HCT116 (cell line): ENCODE data around the gene MFSD1. TPM values are rescaled to one million over a fixed set of nuclear protein-coding genes. Genes with fewer than 3 reads are reported as not detected.

ENCODE experiments used
- ATAC-seq: fragments of 200-7000 bp; cut with Tn5 transposase; 2 replicates; pipeline ENCODE4 v1.9.1; 2020; ENCODE audit warnings: mild to moderate bottlenecking, moderate library complexity
- BruUV-seq: library from RNA; stranded (reverse); fragments of 400-500 nt; replicated peaks from 2 replicates; lab custom pipeline; 2021; lab: Mats Ljungman, UMichigan
- CTCF ChIA-PET: fragments of 300-600 bp; sonication (Branson Sonifier 250); formaldehyde crosslinking; loops from one replicate; lab custom pipeline; 2021; ENCODE audit warnings: antibody characterized with exemption; lab: Charles Lee
- POLR2A ChIA-PET: fragments of 300-600, 350-600 bp; sonication (Branson Sonifier 250); formaldehyde crosslinking; loops from one replicate; lab custom pipeline; 2021; ENCODE audit warnings: antibody characterized with exemption; lab: Charles Lee
- RAD21 ChIA-PET, 2 experiments: fragments of 300-600 bp; sonication (Branson Sonifier 250); formaldehyde crosslinking; loops; one replicate each; lab custom pipeline; 2023; ENCODE audit warnings: low total read pairs in 2 of 2; ENCODE audit not compliant: uncharacterized antibody in 2 of 2, unreplicated experiment in 2 of 2, low non-redundant PET in 1 of 2; lab: Charles Lee
- DNase-seq: peaks from one replicate; pipeline ENCODE4 v3.0.0-alpha.2; 2010; ENCODE audit warnings: low read depth, low spot score
- H2AFZ ChIP-seq: fragments of 200-600 bp; shearing (Covaris generic), sonication (generic); 2 replicates; pipeline ENCODE4 v1.6.1; 2017; ENCODE audit warnings: low read depth, mixed run types, mixed read lengths, antibody characterized with exemption, low read length; ENCODE audit not compliant: poor library complexity, severe bottlenecking
- H3K27ac ChIP-seq: 2 replicates; pipeline ENCODE4 v1.5.1; 2012; ENCODE audit warnings: low read depth, low read length
- H3K27me3 ChIP-seq: fragments of 200-600 bp; sonication (generic); 2 replicates; pipeline ENCODE4 v1.6.1; 2016; ENCODE audit warnings: mixed run types, low read length, mixed read lengths; ENCODE audit not compliant: insufficient read depth
- H3K36me3 ChIP-seq, 2 experiments: fragments of 200-500 bp in 1 of 2; fragments of 200-600 bp in 1 of 2; sonication (Bioruptor generic) in 1 of 2; sonication (generic) in 1 of 2; 2 replicates each; pipeline versions ENCODE4 v1.5.1 to v1.6.1; 2014 to 2016; ENCODE audit warnings: low read length in 2 of 2, inconsistent platforms in 1 of 2, mixed read lengths in 1 of 2, mixed run types in 1 of 2; ENCODE audit not compliant: insufficient read depth in 2 of 2, control insufficient read depth in 1 of 2
- H3K4me1 ChIP-seq, 2 experiments: fragments of 200-600 bp in 1 of 2; sonication (generic) in 1 of 2; 2 replicates each; pipeline versions ENCODE4 v1.5.1 to v1.6.1; 2012 to 2017; ENCODE audit warnings: low read length in 2 of 2, inconsistent platforms in 1 of 2, mild to moderate bottlenecking in 1 of 2, mixed read lengths in 1 of 2, mixed run types in 1 of 2, moderate library complexity in 1 of 2; ENCODE audit not compliant: insufficient read depth in 2 of 2, control insufficient read depth in 1 of 2
- H3K4me2 ChIP-seq: fragments of 200-600 bp; sonication (generic); 2 replicates; pipeline ENCODE4 v1.6.1; 2017; ENCODE audit warnings: mixed run types, low read length, mixed read lengths
- H3K4me3 ChIP-seq, 2 experiments: fragments of 200-600 bp in 1 of 2; sonication (generic) in 1 of 2; replicated peaks in 1 of 2; 2 replicates each; pipeline ENCODE4 v1.5.1; 2011 to 2016; ENCODE audit warnings: low read length in 2 of 2, control low read depth in 1 of 2, low read depth in 1 of 2, mild to moderate bottlenecking in 1 of 2, mixed read lengths in 1 of 2, mixed run types in 1 of 2
- H3K79me2 ChIP-seq: fragments of 200-600 bp; sonication (generic); 2 replicates; pipeline ENCODE4 v1.6.1; 2017; ENCODE audit warnings: mild to moderate bottlenecking, mixed run types, low read length, moderate library complexity, mixed read lengths; ENCODE audit not compliant: insufficient read depth
- H3K9ac ChIP-seq: fragments of 200-600 bp; sonication (generic); 2 replicates; pipeline ENCODE4 v1.6.1; 2016; ENCODE audit warnings: low read length, mixed read lengths
- H3K9me2 ChIP-seq: fragments of 200-600 bp; sonication (generic), shearing (Covaris generic); 2 replicates; pipeline ENCODE4 v1.6.1; 2017; ENCODE audit warnings: mixed run types, mild to moderate bottlenecking, moderate library complexity; ENCODE audit not compliant: insufficient read depth
- H3K9me3 ChIP-seq, 2 experiments: fragments of 200-500 bp in 1 of 2; fragments of 200-600 bp in 1 of 2; sonication (Bioruptor generic) in 1 of 2; sonication (generic) in 1 of 2; 2 replicates each; pipeline ENCODE4 v1.6.1; 2014 to 2017; ENCODE audit warnings: low read length in 2 of 2, mixed read lengths in 2 of 2, inconsistent platforms in 1 of 2, low read depth in 1 of 2, mild to moderate bottlenecking in 1 of 2, mixed run types in 1 of 2, moderate library complexity in 1 of 2; ENCODE audit not compliant: control insufficient read depth in 1 of 2, insufficient read depth in 1 of 2
- H4K20me1 ChIP-seq: fragments of 200-600 bp; sonication (generic), shearing (Covaris generic); 2 replicates; pipeline ENCODE4 v1.6.1; 2017; ENCODE audit warnings: mixed run types, mild to moderate bottlenecking, moderate library complexity; ENCODE audit not compliant: insufficient read depth
- ATF3 ChIP-seq: IDR thresholded peaks from 2 replicates; pipeline ENCODE4 v1.6.1; 2012
- CEBPB ChIP-seq: IDR thresholded peaks from 2 replicates; pipeline ENCODE4 v1.6.1; 2012; ENCODE audit warnings: low read depth
- EGR1 ChIP-seq: IDR thresholded peaks from 2 replicates; pipeline ENCODE4 v1.6.1; 2012; ENCODE audit warnings: low read depth
- ELF1 ChIP-seq: IDR thresholded peaks from 2 replicates; pipeline ENCODE4 v1.6.1; 2012; ENCODE audit warnings: low read depth, borderline replicate concordance
- EZH2phosphoT487 ChIP-seq: fragments of 200-600 bp; IDR thresholded peaks from 2 replicates; pipeline ENCODE4 v1.6.1; 2018; ENCODE audit warnings: antibody characterized with exemption, borderline replicate concordance
- FOSL1 ChIP-seq: IDR thresholded peaks from 2 replicates; pipeline ENCODE4 v1.6.1; 2012; ENCODE audit warnings: low read depth
- JUND ChIP-seq: IDR thresholded peaks from 2 replicates; pipeline ENCODE4 v1.6.1; 2012
- MAX ChIP-seq: IDR thresholded peaks from 2 replicates; pipeline ENCODE4 v1.6.1; 2012
- POLR2A ChIP-seq: IDR thresholded peaks from 2 replicates; pipeline ENCODE4 v1.7.0; 2011; ENCODE audit warnings: borderline replicate concordance; ENCODE audit not compliant: insufficient read depth, insufficient read length; ENCODE audit errors: extremely low read depth
- POLR2AphosphoS5 ChIP-seq: IDR thresholded peaks from 2 replicates; pipeline ENCODE4 v1.6.1; 2011; ENCODE audit warnings: mild to moderate bottlenecking, low read depth, low read length, moderate library complexity
- REST ChIP-seq: IDR thresholded peaks from 2 replicates; pipeline ENCODE4 v1.6.1; 2012; ENCODE audit warnings: low read depth
- SP1 ChIP-seq: IDR thresholded peaks from 2 replicates; pipeline ENCODE4 v1.6.1; 2012; ENCODE audit warnings: low read depth
- SRF ChIP-seq: IDR thresholded peaks from 2 replicates; pipeline ENCODE4 v1.6.1; 2012; ENCODE audit warnings: low read depth
- TCF7L2 ChIP-seq: IDR thresholded peaks from 2 replicates; pipeline ENCODE4 v1.7.0; 2011; ENCODE audit warnings: borderline replicate concordance, inconsistent platforms; ENCODE audit not compliant: insufficient read depth, insufficient read length; ENCODE audit errors: extremely low read depth
- YY1 ChIP-seq: IDR thresholded peaks from 2 replicates; pipeline ENCODE4 v1.6.1; 2011; ENCODE audit warnings: low read length, low read depth, moderate library complexity, mild to moderate bottlenecking; ENCODE audit not compliant: insufficient replicate concordance; ENCODE audit errors: extremely low read depth
- ZFX ChIP-seq: fragments of 450-650 bp; IDR thresholded peaks from 2 replicates; pipeline ENCODE4 v1.6.1; 2017
- ZNF274 ChIP-seq: fragments of 200-500 bp; sonication (Bioruptor generic); IDR thresholded peaks from 2 replicates; pipeline ENCODE4 v1.6.1; 2014; ENCODE audit warnings: mild to moderate bottlenecking, low read depth, low read length, inconsistent platforms
- intact Hi-C: fragments of 100-400 bp; cut with micrococcal nuclease; formaldehyde crosslinking; loops from 2 replicates; pipeline ENCODE4 v1.10.0; 2022
- total RNA-seq: library from RNA; stranded (reverse); gene quantifications from one replicate; pipeline ENCODE4 v1.2.1, GENCODE V29; 2021; ENCODE audit not compliant: unreplicated experiment

The MFSD1 gene
- total RNA-seq, 1 experiment from 2014 or later = 12.8 TPM

GRCh38 chr3:158769952-158770740 is 31.7 kb upstream of the MFSD1 start:
- ChIA-PET POLR2A (no interaction called here), RAD21 (no interaction called here), CTCF (no interaction called here)
- no peaks in the 10 kb centered on the region for H3K79me2 ChIP-seq
- no peak overlapping the region for H3K27ac ChIP-seq
- no peak overlapping the region for H2AFZ ChIP-seq
- no peaks in the 10 kb centered on the region for H3K9me2 ChIP-seq
- DNase-seq (no peak), ATAC-seq (no peak)
- intact Hi-C loops = no loop called here
- H3K9me3 ChIP-seq = no peaks in the 10 kb centered on the region
- no peak overlapping the region for H3K4me2 ChIP-seq
- H4K20me1 ChIP-seq = no peaks in the 10 kb centered on the region
- H3K4me1 ChIP-seq = peaks cover 3 to 15% of the 10 kb centered on the region in 2 experiments; a peak in 3 of 4 replicates
- TF ChIP-seq JUND (no peak), ELF1 (no peak), ZNF274 (no peak), ATF3 (no peak), ZFX (no peak), EGR1 (no peak), MAX (no peak), EZH2phosphoT487 (no peak), YY1 (no peak), TCF7L2 (no peak), REST (no peak), SP1 (no peak), POLR2A (no peak), POLR2AphosphoS5 (no peak), FOSL1 (no peak), CEBPB (no peak), SRF (no peak)
- H3K4me3 ChIP-seq = no peak overlapping the region
- no peaks in the 10 kb centered on the region for H3K27me3 ChIP-seq
- BruUV-seq = no TSS peak
- no peak overlapping the region for H3K9ac ChIP-seq
- H3K36me3 ChIP-seq = no peaks in the 10 kb centered on the region
